ENCODE results near the gene TMEM123. TPM values are rescaled to one million over a fixed set of nuclear protein-coding genes. Genes with fewer than 3 reads are reported as not detected.

The TMEM123 gene
- total and polyA plus RNA-seq, 2 donors (not counting 1 experiment from before 2014, with no cell fraction given) = 36.7 to 422 TPM

GRCh38 chr11:102396708-102397563 is 55.6 kb downstream of the TMEM123 start:
- no peaks in the 10 kb centered on the region for H3K9me3 ChIP-seq (ENCODE audit: control extremely low read depth in 1 of 3, control insufficient read depth in 2 of 3, insufficient read depth in 1 of 3, low read length in 2 of 3)

More at GRCh38 chr11:102396708-102397563, 55.6 kb downstream of the TMEM123 start:
- Mint-ChIP-seq H3K27ac (no peak overlapping the region), H3K4me1 (peaks cover 16% of the 10 kb centered on the region), H3K4me3 (no peak overlapping the region), H3K27me3 (no peaks in the 10 kb centered on the region), H3K9me3 (ENCODE audit: insufficient read depth) (no peaks in the 10 kb centered on the region)
- H3K9ac ChIP-seq (ENCODE audit: low read length) = no peak overlapping the region
- H4K20me1 ChIP-seq (ENCODE audit: control insufficient read depth, insufficient read depth, low read length, poor library complexity, severe bottlenecking) = no peaks in the 10 kb centered on the region
- no peaks in the 10 kb centered on the region for H3K4me1 ChIP-seq (ENCODE audit: control insufficient read depth in 2 of 2, insufficient read depth in 2 of 2, low read length in 2 of 2)
- no peak for ATAC-seq (ENCODE audit: low read depth)
- no peaks in the 10 kb centered on the region for H3K79me2 ChIP-seq (ENCODE audit: control insufficient read depth, insufficient read depth, low read length)
- no peak for DNase-seq
- intact Hi-C loops (cut with micrococcal nuclease) = no loop called here
- no peak overlapping the region for H3K4me2 ChIP-seq (replicated peaks; ENCODE audit: low read depth, low read length, poor library complexity, severe bottlenecking)
- POLR2A ChIA-PET = no interaction called here
- H3K27me3 ChIP-seq (replicated peaks in 1 of 4; ENCODE audit: control extremely low read depth in 1 of 4, control insufficient read depth in 3 of 4, insufficient read depth in 4 of 4, low read length in 3 of 4) = no peaks in the 10 kb centered on the region
- TF ChIP-seq CTCF (IDR thresholded peaks at IDR 0.05) (no peak), EZH2 (IDR thresholded peaks at IDR 0.05; ENCODE audit: borderline replicate concordance, insufficient read depth, low read depth, low read length, poor library complexity, severe bottlenecking) (no peak)
- no peak overlapping the region for H3K4me3 ChIP-seq (ENCODE audit: control extremely low read depth in 1 of 5, extremely low read depth in 1 of 5, insufficient read depth in 1 of 5, low read depth in 2 of 5, low read length in 4 of 5)
- no CpG with 5 or more reads among the region's 4 CpGs for WGBS (ENCODE audit: insufficient coverage)
- CTCF ChIA-PET = interaction anchor here (1.1 to 3.5 kb wide), 6 partner anchors 10 to 270 kb away, joined by 3 to 12 read pairs (median 4); no protein-coding TSS in a partner anchor
- no peak overlapping the region for H3K27ac ChIP-seq (ENCODE audit: low read length in 2 of 2)
- no peak overlapping the region for H2AFZ ChIP-seq (ENCODE audit: insufficient read depth, low read depth, low read length, poor library complexity, severe bottlenecking)
- H3K36me3 ChIP-seq (replicated peaks in 1 of 2; ENCODE audit: control extremely low read depth in 1 of 2, control insufficient read depth in 1 of 2, extremely low read depth in 1 of 2, insufficient read depth in 2 of 2, low read length in 1 of 2) = peaks cover 16 to 48% of the 10 kb centered on the region in 2 experiments

All from B cell (primary cell).